HG03095 (cell line): Measurements from ENCODE around the gene IQCF5.
"Not testable (repeated sequence)": the region's sequence is repeated elsewhere in the genome, so short reads cannot be mapped to it uniquely, and the experiment has no call there.

ENCODE experiments used
- ATAC-seq: cut with Tn5 transposase; IDR thresholded peaks from one replicate; pipeline ENCODE4 v1.9.1; 2021; ENCODE audit warnings: moderate library complexity; ENCODE audit not compliant: unreplicated experiment

Gene IQCF5

GRCh38 chr3:51875501-51875900 lies at the start of gene IQCF5:
Gene IQCF5, minus strand, starts transcription at chr3:51875601. Its CDS starts 70 bp downstream, at chr3:51875531.
- ATAC-seq = no peak

- ATAC-seq = no peak
Measured at GRCh38 chr3:51921081-51921578, 45.7 kb upstream of the IQCF5 start.

- ATAC-seq = no peak
Measured at GRCh38 chr3:51916418-51916817, 41.0 kb upstream of the IQCF5 start.

- no peak for ATAC-seq
Measured at GRCh38 chr3:51908026-51908425, 32.6 kb upstream of the IQCF5 start.

DNA sequence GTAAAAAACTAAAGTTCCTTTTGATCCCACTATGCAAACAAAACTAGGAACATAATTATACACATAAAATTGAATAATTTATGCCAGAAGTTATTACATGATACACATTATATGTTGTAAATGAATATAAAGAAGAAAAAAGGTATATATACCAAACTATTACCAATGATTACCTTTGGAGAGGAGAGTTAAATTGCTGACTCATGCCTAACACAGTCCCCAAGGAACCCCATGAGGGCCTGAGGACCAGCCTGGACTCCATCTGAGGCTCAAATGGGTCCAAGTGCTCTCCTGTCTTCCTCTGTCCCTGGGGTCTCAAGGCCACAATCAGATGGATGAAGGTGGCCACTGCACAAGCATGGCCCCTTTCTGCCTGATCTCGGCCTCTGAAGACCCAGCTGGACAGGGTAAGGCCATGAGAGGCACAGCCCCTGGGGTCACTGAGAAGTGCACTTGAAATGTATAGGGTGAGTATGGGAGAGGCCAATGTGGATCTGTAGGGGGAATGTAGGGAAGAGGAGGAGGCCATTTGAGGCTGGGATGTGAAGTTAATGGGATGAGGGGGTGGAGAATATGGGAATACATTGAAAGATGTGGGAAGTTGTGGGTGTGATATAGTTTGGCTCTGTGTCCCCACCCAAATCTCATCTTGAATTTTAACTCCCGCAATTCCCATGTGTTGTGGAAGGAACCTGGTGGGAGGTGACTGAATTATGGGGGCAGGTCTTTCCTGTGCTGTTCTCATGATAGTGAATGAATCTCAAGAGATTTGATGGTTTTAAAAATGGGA lies 28.8 kb upstream of the IQCF5 start:
- no peak for ATAC-seq

GRCh38 chr3:51902361-51902760 lies 27.0 kb upstream of the IQCF5 start:
- ATAC-seq = not testable (repeated sequence)

- not testable (repeated sequence) for ATAC-seq
Measured at GRCh38 chr3:51900043-51900442, 24.6 kb upstream of the IQCF5 start.

DNA sequence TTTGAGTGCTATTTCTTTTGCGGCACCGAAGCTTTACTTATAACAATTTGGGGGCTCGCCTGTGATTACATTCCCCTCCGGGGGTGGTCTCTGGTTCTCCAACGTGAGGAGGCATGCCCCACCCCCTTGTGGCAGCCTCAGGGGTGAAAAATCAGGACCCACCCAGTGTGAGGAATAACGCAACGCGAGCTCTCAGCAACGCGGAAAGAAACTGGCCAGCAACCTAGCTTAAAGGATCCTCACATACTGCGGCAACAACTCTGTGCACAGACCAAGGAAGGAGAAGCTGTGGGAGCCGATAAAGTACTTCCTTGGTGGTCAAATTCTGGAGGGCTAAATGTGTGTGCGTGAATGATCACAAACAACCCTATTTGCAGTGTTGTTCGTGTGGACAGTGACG lies 22.0 kb upstream of the IQCF5 start:
- no peak for ATAC-seq

GRCh38 chr3:51896607-51897305 lies 21.4 kb upstream of the IQCF5 start:
- ATAC-seq = no peak

GRCh38 chr3:51894939-51895338 lies 19.5 kb upstream of the IQCF5 start:
- ATAC-seq = no peak

DNA sequence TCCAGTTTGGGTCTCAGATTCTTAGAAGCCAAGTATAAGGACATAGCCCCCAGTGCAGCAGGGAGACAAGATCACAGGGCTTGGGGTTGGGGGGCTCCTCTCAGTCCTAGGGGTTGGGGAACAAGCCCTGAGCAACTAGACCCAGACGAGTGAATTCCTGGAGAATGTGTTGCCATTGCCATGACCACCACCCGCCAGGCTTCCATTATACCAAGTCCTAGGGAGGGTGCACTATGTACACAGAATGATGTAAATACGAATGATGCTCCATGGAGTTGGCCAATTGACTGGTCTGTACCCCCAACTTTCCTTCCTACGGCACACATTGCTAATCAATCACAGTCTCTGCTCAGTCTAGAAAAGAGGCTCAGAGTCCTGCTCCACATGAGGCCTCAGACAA lies 19.0 kb upstream of the IQCF5 start:
- no peak for ATAC-seq

- no peak for ATAC-seq
Measured at GRCh38 chr3:51891242-51892039, 16.0 kb upstream of the IQCF5 start.

DNA sequence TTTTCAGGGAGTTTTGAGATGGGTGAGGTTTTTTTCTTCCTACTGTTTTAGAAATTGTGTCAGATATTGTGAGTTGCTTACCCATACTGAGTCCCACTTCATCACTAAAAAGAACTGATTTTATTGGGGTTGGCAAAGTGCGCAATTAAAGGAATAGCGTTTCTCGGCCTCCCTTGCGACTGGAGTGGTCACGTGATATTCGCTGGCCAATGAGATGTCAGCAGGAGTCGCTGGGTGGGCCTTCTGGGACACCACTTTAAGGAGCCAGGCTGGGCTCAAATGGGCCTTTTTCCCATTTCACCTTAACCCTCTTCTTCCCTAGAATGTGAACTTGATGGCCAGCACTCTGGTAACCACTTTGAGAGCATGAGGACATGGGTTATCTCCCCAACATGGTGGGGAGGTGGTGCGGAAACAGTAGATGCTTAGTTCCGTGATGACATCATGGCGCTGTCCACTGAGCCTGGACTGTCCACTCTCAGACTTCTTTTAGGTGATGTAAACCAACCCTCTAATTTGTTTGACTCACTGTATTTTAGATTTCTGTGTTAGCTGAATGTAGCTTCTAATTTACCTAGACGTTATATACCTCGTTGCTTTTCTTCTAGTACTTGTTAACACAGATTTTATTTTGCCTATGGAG lies 13.2 kb upstream of the IQCF5 start:
- ATAC-seq = no peak

DNA sequence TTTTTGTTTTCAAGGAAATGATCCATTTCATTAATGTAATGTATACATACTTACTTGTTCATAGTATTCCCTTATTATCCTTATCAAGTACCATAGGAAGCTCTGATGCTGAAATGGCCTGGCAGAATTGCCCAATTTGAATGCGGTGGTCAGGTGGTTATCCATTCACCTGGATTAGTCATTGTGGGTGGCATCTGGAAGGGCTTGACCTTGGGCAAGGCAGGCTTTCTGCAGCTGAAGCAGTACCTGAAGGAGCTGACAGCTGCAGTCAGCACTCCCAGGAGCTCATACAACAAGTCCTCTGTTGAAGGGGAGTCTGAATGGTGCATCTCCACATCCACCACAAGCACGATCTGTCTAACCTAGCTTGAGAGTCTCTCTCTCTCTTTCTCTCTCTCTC lies 12.2 kb upstream of the IQCF5 start:
- no peak for ATAC-seq

GRCh38 chr3:51886447-51886846 lies 11.0 kb upstream of the IQCF5 start:
- ATAC-seq = no peak

GRCh38 chr3:51879937-51880336 lies 4.5 kb upstream of the IQCF5 start:
- ATAC-seq = no peak

GRCh38 chr3:51876186-51876585 lies 785 bp upstream of the IQCF5 start:
- ATAC-seq = no peak

DNA sequence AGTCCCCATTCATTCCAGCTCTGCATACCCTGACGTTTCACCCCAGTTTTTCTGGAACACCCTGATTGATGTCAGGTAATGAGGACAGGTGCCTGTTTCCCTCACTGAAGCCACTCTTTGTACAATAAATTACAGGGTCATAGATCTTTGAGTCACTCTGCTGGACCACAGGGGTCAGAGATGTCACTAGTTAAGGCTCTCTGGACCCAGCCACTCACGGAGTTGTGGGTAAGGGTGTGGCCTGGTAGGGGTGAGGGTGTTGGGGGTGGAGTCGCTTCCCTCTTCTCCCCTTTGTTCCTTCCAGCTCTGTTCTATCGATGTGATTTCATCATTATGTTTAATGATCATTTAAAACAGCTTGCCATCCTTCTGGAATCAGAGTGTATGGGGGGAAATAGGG lies 512 bp downstream of the IQCF5 start:
- ATAC-seq = no peak

- no peak for ATAC-seq
Measured at GRCh38 chr3:51874411-51874810, 990 bp downstream of the IQCF5 start.

DNA sequence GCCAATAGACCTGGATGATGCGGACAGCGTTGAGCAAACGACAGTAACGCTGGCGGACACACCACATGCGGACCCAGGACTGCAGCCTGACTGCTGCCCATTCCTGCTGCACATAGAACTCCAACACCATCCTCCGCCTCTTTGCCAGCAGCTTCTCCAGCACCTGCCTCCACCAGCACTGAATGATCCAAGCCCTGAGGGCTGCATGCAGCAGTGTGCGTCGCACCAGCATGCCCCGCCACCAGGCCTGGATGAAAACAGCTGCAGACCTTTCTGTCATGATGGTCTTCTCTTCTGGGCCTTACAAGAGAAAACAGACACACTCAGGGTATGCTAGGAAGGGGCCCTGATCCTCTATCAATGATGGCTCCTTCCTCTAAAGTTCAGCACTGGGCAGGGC lies 1.5 kb downstream of the IQCF5 start:
- no peak for ATAC-seq

GRCh38 chr3:51873253-51873766 lies 2.1 kb downstream of the IQCF5 start:
- ATAC-seq = no peak
